Globus pallidus (tissue), 1 donor: ENCODE results near the gene FOXC2.

Experiments
- DNase-seq: peaks from one replicate; pipeline ENCODE4 v3.0.0-alpha.2; 2015; ENCODE audit warnings: low spot score

FOXC2 gene

DNA sequence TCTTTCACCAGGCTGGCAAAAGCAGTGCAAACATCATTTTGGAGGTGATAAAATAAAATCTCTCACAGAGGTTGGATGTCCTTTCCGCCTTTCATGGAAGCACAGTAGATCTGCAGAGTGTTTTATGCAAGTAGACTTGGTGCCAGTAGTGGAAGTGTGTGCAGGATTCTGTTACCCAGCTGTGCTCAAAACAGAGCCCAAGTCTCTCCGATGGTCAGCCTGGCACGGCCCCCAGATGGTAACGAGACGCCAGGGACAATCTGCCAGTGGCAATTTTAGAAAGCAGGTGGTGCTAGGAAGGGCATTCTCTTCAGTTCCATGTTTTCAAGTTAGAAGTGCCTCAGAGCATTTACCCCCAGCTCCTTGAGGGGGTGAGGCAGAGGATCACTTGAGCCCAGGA, 10.1 kb upstream of the FOXC2 start:
- no peak for DNase-seq

DNA sequence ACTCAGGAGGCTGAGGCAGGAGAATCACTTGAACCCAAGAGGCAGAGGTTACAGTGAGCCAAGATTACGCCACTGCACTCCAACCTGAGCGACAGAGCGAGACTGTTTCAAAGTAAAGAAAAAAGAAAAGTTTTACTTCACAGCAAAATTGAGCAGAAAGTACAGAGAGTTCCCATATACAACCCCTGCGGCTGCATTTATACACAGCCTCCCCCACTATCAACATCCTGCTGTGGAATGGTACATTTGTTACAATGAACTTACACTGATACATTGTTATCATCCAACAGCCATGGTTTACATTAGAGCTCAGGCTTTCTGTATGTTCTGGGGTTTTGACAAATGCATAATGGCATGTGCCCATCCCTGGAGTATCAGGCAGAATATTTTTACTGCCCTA, 9.0 kb upstream of the FOXC2 start:
- no peak for DNase-seq

DNA sequence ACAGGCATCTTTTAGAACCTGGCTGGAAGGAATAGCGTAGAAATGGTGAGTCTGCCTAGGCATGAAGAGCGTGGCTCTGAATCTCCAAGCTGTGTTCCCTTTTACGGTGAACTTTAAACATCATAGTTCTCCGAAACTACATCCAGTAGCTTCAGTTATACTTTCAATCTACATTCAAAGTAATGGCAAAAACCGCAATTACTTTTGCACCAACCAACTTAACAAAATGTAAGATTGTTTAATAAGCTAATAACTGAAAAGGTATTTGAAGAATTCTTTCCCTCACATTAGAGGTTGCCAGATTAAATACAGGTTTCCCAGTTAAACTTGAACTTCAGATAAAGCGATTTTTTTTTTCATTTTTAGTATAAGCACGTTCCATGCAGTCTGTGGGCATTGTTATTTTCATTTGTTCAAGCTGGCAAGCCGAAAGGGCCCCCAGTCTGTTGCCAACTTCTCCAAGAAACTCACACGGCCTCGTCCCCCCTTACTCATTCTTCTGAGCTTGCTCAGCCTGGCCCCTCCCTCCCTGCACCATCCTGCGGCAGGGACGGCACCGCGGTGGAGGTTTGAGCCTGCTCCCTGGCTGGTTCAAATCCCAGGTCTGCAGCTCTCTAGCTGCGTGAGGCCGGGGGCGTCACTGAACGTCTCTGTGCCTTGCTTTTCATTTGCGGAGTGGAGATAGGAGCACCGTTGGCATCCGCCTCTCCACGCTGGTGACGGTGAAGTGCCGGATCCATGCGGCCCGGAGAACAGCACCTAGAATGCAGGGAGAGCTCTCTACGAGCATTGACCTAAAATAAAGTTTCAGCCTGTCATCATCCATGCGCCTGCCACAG, 8.1 kb upstream of the FOXC2 start:
- no peak for DNase-seq

DNA sequence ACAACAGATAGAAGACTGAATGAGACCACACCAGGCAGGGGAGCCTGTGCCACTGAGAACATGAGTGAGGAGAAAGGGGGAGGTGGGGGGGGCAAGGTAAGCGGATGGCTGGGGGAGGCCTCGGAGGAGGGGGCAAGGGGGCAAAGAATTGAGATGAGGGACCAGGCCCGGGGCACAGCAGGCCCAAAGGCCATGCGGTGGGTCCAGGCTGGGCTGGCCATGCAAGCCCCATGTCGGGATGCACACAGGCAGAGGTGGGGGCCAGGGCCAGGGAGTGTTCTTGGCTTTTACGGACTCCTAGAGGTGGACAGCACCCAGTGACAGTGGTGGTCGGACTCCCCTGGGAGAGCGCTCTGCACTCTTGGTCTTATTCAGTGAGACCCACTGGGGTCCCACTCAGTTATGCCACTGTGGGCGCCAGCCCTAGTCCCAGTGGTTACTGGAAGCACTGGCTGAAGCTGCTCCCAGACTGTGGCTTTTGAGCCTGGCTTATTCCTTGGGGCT, 6.8 kb upstream of the FOXC2 start:
- no peak for DNase-seq

DNA sequence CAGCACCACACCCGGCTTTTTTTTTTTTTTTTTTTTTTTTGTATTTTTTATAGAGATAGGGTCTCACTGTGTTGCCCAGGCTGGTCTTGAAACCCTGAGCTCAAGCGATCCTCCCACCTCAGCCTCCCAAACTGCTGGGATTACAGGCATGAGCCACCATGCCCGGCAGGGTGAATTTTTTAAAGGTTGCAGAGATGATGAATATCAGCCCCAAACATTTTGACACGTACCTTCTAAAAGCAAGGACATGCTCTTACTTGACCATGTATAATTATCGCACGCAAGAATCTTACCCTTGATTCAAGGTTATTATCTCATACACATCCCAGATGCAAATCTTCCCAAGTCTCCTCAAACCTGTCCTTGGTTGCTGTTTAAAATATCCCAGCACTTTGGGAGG, 4.3 kb upstream of the FOXC2 start:
- no peak for DNase-seq

DNA sequence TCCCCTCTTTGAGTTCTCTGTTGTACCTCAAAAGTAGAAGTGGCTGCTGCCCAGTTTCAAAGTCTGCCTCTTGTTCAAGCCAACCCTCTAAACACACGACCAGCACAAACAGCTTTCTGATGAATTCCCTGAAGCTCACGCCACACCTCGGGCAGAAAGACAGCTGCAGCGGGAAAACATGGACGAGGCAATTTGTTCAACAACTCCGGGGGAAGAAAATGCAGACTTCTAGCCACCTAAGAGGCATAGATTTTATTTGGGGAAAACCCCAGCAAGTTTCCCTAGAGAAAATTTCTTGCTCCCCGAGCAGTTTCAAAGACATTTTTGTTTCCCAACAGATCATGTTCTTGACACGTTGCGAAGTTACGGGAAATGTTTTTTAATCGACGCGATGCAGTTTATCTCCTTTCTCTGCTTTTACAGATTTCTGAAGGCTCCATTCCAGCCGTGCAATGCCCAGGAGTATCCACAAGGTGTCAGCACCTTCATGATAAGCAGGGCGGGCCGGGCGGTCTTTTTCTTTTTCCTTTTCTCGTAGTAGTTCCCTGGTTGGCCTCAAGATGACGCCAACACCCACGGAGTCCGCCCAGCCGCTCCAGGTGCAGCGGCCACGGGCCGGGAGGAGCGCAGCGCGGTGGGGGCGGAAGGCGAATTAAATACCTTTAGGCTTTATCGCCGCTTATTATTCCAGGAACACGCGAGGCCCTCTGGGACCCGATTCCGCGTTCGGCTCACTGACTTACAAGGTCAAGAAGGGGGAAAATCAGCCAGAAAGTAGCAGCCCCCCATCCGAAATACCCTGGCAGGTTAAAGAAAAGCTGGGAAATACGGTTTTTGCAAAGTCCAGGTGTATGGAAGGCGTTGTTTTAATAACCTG, 2.9 kb upstream of the FOXC2 start:
- peak; percentile 80 for DNase-seq

DNA sequence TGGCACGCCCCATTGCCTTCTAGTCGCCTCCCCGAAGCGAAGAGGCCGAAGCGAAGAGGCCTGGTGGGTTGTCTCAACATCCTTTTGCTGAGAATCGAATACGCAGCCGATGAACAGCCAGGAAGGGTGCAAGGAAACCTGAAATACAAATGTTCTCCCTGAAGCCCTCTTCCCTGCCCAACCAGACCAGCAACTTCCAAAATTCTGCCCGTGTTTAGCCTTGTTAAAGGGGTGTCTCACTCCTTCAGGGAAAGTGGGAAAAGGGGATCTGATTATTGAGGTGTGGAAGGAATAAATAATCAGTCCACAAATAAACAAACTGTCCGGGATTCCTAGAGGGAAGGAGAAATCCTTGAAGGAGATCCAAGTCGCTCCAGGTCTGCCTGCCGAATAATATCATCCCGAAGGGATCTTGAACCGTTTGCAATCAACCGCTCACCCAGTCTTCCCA, 1.4 kb upstream of the FOXC2 start:
- DNase-seq: no peak

DNA sequence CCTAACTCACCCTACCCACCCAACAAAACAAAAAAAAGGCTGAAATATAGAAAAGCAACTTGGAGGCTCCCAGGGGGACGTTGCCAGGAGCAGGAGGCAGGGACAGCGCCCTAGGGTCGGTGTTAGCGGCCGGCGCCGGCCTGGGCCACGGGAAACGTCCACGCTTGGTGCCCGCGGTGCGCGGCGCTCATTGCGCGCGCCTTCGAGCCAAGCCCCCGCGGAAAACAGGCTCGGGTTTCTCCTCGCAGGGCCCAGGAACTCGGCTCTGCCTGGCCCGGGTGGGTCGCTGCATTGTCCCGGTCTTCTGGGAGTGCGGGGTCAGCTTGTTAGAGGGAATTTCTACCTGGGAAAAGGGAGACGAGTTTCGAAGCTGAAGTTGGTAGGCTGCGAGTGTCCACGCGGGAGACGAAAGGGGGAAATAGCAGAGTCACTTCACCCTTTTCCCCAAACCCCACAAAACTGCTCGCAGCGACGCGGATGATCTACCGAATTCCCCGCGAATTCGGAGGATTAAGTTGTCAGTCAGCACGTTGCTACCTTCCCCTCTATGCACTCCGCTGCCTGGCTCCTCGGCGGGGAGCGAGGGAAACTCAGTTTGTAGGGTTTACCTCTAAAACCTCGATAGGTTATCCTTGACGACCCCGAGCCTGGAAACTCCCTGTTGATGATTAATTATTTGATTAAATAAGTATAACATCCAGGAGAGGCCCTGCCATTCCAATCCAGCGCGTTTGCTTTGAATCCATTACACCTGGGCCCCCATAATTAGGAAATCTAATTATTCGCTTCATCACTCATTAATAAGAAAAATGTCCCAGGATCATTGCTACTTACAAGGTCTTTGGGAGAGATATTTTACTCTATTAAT, 751 bp upstream of the FOXC2 start:
- no peak for DNase-seq

DNA sequence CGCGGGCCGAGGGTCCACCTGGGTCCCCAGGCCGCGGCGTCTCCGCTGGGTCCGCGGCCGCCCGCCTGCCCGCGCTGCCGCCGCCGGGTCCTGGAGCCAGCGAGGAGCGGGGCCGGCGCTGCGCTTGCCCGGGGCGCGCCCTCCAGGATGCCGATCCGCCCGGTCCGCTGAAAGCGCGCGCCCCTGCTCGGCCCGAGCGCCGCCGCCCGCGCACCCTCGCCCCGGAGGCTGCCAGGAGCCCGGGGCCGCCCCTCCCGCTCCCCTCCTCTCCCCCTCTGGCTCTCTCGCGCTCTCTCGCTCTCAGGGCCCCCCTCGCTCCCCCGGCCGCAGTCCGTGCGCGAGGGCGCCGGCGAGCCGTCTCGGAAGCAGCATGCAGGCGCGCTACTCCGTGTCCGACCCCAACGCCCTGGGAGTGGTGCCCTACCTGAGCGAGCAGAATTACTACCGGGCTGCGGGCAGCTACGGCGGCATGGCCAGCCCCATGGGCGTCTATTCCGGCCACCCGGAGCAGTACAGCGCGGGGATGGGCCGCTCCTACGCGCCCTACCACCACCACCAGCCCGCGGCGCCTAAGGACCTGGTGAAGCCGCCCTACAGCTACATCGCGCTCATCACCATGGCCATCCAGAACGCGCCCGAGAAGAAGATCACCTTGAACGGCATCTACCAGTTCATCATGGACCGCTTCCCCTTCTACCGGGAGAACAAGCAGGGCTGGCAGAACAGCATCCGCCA, 504 bp downstream of the FOXC2 start:
- no peak for DNase-seq

DNA sequence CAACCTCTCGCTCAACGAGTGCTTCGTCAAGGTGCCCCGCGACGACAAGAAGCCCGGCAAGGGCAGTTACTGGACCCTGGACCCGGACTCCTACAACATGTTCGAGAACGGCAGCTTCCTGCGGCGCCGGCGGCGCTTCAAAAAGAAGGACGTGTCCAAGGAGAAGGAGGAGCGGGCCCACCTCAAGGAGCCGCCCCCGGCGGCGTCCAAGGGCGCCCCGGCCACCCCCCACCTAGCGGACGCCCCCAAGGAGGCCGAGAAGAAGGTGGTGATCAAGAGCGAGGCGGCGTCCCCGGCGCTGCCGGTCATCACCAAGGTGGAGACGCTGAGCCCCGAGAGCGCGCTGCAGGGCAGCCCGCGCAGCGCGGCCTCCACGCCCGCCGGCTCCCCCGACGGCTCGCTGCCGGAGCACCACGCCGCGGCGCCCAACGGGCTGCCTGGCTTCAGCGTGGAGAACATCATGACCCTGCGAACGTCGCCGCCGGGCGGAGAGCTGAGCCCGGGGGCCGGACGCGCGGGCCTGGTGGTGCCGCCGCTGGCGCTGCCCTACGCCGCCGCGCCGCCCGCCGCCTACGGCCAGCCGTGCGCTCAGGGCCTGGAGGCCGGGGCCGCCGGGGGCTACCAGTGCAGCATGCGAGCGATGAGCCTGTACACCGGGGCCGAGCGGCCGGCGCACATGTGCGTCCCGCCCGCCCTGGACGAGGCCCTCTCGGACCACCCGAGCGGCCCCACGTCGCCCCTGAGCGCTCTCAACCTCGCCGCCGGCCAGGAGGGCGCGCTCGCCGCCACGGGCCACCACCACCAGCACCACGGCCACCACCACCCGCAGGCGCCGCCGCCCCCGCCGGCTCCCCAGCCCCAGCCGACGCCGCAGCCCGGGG, 1.3 kb downstream of the FOXC2 start:
- DNase-seq: no peak

DNA sequence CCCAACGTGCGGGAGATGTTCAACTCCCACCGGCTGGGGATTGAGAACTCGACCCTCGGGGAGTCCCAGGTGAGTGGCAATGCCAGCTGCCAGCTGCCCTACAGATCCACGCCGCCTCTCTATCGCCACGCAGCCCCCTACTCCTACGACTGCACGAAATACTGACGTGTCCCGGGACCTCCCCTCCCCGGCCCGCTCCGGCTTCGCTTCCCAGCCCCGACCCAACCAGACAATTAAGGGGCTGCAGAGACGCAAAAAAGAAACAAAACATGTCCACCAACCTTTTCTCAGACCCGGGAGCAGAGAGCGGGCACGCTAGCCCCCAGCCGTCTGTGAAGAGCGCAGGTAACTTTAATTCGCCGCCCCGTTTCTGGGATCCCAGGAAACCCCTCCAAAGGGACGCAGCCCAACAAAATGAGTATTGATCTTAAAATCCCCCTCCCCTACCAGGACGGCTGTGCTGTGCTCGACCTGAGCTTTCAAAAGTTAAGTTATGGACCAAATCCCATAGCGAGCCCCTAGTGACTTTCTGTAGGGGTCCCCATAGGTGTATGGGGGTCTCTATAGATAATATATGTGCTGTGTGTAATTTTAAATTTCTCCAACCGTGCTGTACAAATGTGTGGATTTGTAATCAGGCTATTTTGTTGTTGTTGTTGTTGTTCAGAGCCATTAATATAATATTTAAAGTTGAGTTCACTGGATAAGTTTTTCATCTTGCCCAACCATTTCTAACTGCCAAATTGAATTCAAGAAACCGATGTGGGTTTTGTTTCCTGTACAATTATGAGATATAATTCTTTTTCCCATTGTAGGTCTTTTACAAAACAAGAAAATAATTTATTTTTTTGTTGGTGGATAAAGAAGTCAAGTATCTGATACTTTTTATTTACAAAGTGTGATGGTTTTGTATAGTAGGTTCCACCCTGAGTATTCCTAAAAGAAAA, 2.3 kb downstream of the FOXC2 start:
- DNase-seq: no peak

DNA sequence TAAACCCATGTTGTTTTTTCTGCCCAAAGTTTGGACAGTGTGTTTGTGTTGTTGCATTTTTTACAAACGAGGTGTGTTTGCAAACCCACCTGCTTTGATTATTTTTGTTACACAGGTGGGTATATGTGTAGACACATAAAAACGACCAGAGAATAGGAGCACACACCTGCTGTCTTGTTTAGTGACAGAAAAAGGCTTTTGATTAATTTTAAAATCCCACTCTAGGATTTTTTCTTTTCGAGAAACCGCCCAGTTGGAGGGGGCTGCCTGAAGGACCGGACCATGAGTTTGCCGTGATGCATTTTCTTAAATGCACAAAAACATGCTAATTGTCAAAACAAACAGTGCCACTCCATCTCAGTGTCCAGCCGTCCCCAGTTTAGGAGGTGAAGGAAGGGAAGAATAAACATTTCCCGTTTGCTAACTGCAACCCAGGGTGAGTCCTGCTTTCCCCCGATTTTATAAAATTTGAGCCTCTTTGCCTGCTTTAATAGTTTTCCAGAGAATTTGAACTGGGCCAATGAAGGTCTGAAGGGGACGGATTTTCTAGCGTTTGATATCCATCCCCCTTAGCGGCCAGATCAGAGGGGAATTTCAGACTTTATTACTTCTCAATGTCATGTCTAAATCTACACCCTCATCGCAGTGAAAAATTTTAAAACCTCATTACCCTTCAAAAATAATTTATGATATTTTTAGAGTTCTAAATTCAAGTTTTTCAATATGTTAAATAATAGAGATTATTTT, 3.2 kb downstream of the FOXC2 start:
- no peak for DNase-seq

DNA sequence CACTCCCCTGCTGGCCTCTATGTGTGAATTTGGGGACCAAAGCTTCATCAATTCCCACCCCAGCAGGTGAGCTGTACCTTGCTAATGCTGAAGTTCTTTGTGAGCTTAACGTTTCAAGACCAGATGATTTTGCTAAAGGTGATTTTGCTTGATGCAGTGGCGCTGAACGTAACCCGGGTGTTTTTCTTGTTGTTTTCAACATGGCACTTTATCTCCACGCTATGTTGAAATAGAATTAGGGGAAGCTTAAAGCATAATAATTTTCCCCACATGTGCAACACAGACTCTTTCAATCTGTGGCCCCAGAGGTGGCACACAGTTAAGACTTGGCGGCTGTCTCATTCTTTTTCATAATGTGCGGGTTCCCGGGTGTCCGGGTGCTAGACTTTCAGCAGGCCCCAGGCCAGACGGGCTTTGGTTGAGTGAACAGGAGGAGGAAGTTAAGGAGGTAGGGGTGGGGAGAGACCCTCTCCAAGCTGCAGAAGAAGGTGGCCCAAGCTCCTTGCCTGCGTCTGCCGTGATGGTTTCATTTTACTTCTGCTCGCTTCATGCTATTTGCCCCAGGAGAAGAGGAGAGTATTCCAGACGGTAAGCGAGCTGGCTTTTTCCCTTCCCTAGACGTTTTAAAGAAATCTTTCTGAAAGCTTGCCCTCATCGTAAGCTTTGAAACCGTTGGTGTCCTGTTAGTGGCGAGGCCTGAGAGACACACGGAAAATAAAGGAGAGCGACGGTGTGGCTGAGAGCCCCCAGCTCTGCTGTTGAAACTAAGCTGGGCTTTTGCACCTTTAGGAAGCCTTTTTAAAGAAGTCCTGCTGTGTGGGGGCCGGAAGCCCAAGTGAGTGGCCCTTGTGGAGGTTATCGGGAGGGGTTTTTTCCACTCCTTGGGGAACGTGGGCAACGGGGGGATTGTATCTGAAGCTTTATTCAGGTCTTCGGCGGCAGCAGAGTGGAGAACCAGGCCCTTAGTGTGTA, 4.2 kb downstream of the FOXC2 start:
- DNase-seq: no peak

DNA sequence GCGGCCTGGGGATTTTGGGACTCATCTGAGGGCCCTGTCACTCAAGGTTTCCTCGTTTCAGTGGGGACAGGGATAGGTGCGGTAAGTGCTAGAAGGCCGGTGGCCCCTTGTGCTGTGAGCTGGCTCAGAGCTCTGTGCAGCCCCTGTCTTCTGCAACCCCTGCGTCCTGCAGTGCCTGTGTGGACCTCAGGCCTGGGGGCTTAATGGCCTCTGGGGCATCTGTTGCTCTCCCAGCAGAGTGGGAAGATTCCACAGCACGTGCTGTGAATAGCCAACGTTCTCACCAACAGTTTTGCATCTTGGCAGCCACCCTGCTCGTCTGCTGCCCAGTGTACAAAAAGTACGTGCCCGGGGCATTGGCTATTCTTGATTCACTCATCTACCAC, 4.9 kb downstream of the FOXC2 start:
- DNase-seq: no peak

DNA sequence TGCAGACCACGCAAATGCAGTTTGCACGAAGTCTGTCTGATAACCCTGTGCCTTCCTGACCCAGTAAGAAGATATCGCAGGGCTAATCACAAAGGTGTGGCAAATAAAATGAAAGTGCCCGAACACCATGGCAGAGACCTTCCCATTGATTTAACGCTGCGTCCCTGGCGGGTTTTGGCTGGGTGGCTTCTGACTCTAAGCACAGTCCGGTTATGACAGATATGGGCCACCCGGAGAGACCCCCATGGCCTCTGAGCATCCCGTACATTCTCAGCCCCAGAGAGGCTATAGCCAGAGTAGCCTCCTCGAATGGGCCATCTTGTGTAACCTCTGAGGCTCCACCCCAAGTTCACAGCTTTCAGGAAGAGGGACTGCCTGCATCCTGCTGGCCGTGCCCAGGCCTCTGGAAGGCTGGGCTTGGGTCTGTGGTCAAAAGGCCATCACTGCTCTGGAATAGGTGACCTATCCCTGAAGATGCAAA, 5.5 kb downstream of the FOXC2 start:
- no peak for DNase-seq

DNA sequence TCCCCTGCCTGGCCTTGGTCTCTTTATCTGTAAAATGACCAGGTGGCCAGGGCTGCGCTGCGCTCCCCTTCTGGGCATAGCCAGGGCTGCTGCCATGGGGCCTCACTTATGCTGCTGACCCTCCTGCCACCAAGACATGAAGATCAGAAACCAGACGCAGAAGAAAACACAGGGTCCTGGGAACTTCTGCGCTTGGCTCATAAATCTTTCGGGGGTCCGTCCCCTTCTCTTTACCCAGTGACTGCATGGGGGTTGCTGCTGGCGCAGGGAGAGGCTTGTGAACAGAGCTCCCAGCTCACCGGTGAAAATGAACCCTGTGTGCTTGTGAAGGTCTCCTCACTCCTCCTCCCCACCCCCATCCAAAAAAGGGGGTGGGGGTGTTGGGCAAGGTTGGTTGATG, 6.0 kb downstream of the FOXC2 start:
- no peak for DNase-seq

DNA sequence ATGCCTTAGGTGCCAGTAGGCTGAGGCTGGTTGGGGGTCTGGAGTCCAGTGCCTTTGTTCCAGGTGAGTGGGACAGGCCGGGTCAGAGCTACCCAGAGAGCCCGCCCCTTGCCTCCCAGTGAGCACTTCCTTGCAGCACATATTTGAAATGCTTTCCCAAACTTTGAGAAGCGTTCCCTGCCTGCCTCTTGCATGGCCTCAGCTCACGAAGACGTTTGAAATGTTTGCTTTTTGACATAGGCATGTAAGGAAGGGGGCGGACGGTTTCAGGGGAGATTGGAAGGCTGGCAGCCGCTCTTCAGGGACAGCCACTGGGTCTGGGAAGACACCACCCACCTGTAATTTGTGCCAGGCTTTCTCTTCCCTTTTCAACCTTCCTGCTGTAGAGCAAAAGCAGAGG, 6.6 kb downstream of the FOXC2 start:
- DNase-seq: no peak
